Stimulated activated CD8-positive, alpha-beta memory T cell treated with anti-CD3 and anti-CD28 coated beads, Interleukin-7, amount 100 ng/mL, for 1 hour (primary cell): ENCODE results near the gene IFNL1.
"Not testable (repeated sequence)": the region's sequence is repeated elsewhere in the genome, so short reads cannot be mapped to it uniquely, and the experiment has no call there.

ENCODE experiments used
- DNase-seq, 2 donors: peaks; one replicate each; pipeline ENCODE4 v3.0.0-alpha.2; 2020; ENCODE audit warnings: low read depth in 2 of 2

IFNL1 gene

DNA sequence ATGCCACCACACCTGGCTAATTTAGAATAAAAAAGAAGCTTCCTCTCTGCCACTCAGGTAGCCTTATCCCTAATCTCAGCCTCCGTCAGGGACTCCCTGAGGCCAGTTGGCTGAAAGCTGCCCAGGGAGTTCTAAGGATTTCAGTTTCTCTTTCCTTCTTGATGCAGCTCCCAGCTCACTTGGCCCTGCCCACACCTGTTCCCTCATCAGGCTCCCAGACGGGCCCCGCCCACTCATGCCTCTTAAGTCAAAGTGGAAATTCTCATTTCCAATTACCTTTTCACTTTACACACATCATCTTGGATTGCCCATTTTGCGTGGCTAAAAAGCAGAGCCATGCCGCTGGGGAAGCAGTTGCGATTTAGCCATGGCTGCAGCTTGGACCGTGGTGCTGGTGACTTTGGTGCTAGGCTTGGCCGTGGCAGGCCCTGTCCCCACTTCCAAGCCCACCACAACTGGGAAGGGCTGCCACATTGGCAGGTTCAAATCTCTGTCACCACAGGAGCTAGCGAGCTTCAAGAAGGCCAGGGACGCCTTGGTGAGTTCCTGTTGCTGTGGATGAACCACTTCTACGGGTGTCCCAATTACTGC lies at the start of gene IFNL1:
TSS of gene IFNL1 (plus strand) at position 353 of the 591 bp plus-strand sequence. CDS start at position 368, 15 bp downstream.
- DNase-seq, result no peak

- no peak for DNase-seq
These were observed 49.1 kb upstream of the IFNL1 start for GRCh38 chr19:39246951-39247669.

- DNase-seq, result no peak
These were observed 48.2 kb upstream of the IFNL1 start for GRCh38 chr19:39247701-39248664.

GRCh38 chr19:39248806-39249205 lies 47.4 kb upstream of the IFNL1 start, which contains the start of gene IFNL4:
Gene IFNL4 (minus strand): TSS chr19:39248856.
- DNase-seq, result no peak

DNA sequence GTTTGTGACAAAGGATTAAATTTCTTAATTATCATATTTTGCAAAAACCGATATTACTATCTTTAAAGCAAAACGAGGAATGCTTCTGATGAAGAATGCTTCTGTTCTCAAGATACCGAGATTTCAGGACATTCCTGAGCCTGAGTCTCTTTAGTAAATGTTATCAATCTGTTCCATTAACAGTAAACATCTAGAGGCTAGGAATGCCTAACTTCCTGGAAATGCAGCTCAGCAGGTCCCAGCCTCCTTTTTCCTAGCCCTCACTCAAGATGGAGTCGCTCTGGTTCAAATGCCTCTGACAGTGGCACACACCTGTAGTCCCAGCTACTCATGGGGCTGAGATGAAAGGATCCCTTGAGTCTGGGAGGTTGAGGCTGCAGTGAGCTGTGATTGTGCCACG lies 45.1 kb upstream of the IFNL1 start:
- no peak for DNase-seq

DNA sequence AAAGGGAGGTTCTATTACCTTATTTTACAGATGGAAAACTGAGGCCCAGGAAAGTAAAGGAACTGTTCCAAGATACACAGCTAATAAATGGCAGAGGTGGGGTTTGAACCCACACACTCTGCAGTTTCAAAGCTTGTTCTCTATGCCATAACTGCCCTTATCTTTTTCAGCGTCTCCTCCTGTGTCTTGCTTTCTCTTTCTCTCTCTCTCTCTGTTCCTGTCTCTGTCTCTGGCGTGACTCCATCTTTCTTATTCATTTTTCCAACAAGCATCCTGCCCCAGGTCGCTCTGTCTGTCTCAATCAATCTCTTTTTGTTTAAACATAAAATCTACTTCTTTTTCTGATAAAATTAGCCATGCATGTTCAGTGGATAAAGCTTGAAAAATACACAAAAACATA lies 44.4 kb upstream of the IFNL1 start:
- no peak for DNase-seq

- no peak for DNase-seq
These were observed 43.7 kb upstream of the IFNL1 start for GRCh38 chr19:39252458-39252857.

DNA sequence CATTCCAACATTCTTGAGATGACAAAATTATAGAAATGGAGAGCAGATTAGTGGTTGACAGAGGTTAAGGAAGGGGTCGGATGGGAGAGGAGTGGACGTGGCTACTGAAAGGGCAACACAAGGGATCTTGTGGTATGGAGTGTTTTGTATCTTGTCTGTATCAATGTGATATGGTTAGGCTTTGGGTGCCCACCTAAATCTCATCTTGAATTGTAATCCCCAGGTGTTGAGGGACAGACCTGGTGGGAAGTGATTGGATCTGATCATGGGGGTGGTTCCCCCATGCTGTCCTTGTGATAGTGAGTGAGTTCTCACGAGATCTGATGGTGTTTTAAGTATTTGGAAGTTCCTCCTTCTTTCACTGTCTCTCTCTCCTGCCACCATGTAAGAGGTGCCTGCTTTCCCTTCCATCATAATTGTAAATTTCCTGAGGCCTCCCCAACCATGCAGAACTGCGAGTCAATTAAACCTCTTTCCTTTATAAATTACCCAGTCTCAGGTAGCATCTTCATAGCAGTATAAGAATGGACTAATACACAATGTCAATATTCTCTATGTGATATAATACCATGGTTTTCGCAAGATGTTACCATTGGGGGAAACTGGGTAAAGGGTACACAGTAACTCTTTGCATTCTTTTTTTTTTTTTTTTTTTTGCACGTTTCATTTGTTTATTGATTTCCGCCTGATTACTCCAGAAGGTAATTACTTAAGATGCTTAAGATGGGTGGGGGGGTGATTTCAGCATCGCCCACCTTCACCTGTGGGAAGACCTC lies 42.6 kb upstream of the IFNL1 start:
- DNase-seq, result no peak

DNA sequence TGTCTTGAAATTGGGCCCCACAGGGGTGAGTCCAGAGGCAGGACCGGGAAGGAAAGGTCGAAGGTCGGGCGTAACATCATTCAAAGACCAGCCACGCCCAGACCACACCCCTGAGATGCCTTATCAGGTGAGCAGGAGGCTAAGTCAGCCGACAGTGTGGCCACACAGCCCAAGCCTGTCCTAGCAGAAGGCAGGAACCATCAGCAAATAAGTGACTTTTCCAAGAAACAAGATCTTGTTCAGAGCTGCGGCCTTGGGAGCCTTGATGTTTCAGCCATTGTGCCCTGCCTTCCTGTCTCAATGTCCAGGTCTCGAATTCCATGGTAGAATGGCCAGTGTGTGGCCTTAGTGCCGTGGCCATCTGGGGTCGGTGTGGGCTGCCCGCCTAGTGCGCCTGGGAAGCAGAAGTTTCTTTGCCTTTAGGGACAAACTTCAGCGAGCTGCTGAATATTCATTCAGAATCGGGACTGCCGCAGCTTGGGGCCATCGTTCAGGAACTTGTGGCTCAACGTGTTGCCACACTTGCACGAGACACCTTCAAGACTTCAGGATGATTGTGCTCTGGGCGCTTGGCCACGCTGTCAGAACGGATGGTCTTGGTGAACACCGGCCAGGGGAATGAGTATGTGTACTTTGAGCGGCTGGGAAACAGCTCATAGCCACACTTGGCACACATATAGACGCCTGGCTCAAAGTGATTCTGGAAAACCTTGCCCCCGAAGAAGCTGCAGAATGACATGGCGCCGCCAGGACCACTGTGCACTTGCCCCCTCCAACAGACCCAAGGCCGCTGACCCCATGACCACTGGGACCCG lies 41.5 kb upstream of the IFNL1 start:
- no peak for DNase-seq

DNA sequence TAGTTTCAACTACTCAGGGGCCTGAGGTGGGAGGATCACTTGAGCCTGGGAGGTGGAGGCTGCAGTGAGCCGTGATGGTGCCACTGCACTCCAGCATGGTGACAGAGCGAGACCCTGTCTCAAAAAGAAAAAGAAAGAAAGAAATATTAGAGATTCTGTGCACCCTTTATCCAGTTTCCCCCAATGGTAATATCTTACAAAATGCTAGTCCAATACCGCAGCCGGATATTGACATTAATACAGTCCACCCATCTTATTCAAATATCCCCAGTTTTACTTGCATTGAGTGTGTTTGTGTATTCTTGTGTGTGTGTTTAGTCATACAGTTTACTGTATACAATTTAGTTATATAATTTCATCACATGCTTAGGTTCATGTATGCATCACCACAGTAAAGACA lies 39.0 kb upstream of the IFNL1 start:
- DNase-seq, result no peak

DNA sequence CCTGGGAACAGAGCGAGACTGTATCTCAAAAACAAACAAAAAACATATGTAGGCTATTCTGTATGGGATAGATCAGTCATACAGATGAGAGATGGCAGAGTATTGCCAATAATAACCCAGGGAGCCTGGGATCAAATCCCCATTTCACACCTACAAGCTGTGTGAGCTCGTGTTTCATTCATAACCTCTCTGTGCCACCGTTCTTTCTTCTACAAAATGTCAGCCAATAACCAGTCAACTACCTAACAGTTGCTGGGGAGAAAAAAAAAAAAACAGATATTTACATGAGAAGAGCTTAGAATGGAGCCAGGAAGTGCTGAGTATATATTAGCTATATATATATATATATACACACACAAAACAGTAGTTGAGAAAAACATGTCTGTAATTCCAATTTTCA lies 34.5 kb upstream of the IFNL1 start:
- no peak for DNase-seq

DNA sequence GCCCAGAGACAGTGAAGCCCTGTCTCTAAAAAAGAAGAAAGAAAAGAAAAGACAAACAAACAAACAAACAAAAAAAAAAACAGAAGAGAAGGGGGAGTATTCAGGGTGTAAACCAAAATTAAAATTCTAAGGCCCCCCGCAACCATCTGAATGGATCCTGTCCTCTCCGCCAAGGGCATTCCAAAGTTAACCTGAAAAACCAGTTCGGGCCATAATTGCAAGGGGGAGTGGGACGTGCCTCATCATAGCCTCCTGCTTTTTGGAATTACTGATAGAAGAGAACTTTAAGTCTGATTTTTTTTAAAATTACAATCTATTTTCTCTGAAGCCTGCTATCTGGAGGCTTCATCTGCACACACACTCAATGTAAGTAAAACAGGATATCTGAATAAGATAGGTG lies 33.7 kb upstream of the IFNL1 start:
- DNase-seq, result no peak

DNA sequence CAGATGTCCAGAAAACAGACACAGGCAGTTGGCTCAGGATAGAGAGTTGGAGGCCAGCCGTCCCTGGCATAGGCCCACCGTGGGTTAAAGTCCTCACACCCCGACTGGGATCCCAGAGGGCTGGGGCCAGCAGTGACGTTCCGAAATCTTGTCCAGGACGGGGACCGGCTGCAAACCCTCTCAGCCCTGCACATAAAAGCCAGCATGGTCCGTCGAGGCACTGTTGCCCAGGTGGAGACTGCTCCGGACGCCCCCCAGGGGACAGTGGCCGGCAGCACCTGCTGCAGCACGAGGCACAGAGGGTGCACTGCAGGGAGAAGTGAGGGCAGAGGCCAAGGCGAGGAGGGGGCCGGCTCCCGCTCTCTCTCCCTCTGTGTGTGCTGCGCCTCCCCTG lies 32.3 kb upstream of the IFNL1 start:
- DNase-seq, result no peak

DNA sequence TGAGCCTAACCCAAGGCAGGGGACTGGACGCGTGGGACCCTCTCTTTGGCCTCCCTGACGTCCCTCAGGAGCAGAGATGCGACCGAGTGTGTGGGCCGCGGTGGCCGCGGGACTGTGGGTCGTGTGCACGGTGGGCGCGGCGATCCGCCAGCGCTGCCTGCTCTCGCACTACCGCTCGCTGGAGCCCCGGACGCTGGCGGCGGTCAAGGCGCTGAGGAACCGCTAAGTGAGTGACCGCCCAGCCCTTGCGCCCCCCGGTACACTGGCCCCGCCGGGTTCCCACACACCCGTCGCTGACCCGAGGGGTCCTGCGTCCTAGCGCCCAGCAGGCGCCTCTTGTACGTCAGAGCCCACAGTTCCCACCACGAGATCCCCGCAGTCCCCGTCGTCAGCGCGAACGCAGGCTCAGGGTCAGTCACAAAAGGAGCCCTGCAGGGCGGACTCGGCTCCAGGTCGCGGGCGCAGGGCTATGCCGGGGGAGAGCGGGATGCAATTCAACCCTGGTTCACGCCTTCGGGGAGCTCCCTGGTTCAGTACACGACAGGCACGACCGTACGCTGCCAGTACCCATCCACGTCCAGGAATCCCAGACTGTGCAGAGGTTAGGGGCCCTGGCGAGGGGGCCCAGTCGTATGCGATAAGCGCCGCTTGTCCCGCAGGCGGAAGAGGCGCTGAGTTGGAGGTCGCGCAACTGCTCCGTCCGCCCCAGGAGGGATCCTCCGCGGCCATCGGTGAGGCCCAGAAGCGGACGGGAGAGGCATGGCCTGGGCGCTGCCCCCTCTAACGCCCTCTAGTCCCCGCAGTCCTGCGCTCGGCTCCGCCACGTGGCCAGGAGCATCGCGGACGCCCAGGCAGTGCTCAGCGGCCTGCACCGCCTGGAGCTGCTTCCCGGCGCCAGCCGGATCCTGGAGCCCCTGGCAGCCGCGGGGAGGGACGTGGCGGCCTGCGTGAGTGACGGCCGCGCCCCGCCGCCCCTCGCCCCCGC lies 31.6 kb upstream of the IFNL1 start:
- no peak for DNase-seq

- DNase-seq, result no peak
These were observed 30.8 kb upstream of the IFNL1 start for GRCh38 chr19:39265321-39265916.

- not testable (repeated sequence) for DNase-seq
These were observed 28.1 kb upstream of the IFNL1 start, which contains the start of gene IFNL2 for GRCh38 chr19:39268085-39268484. Gene IFNL2 (plus strand): TSS chr19:39268396. CDS start chr19:39268569, 173 bp downstream.

GRCh38 chr19:39268531-39269223 lies 27.5 kb upstream of the IFNL1 start:
- DNase-seq, result not testable (repeated sequence)

- DNase-seq, result not testable (repeated sequence)
These were observed 26.8 kb upstream of the IFNL1 start for GRCh38 chr19:39269369-39269768.
